CD4-positive, alpha-beta T cell (primary cell): ENCODE results near the gene SLC35C1. TPM values are rescaled to one million over a fixed set of nuclear protein-coding genes. Genes with fewer than 3 reads are reported as not detected.

Experiments
- ATAC-seq: fragments of 200-7000 bp; cut with Tn5 transposase; one replicate; pipeline ENCODE4 v1.10.0; 2022; ENCODE audit warnings: mild to moderate bottlenecking; ENCODE audit not compliant: poor library complexity
- CTCF ChIA-PET: fragments of 350-600 bp; sonication (Branson Sonifier 250); formaldehyde crosslinking; loops from one replicate; lab custom pipeline; 2021; ENCODE audit warnings: antibody characterized with exemption, inconsistent platforms; lab: Charles Lee
- POLR2A ChIA-PET: fragments of 350-600 bp; sonication (Branson Sonifier 250); formaldehyde crosslinking; loops from one replicate; lab custom pipeline; 2021; ENCODE audit warnings: antibody characterized with exemption, inconsistent platforms; lab: Charles Lee
- DNase-seq, 14 experiments: peaks; one replicate each; pipeline ENCODE4 v3.0.0-alpha.2; 2013 to 2020; ENCODE audit warnings: mixed read lengths in 2 of 14
- H3K27ac ChIP-seq, 2 donors: one replicate each; pipeline versions ENCODE4 v1.5.1 to v1.7.0; 2013; ENCODE audit warnings: low read length in 2 of 2, low read depth in 1 of 2, mild to moderate bottlenecking in 1 of 2
- H3K27me3 ChIP-seq, 2 experiments: 1 replicate in 1 of 2; 2 replicates in 1 of 2; pipeline versions ENCODE4 v1.6.1 to v1.7.0; 2013; ENCODE audit warnings: low read length in 2 of 2, control low read depth in 1 of 2, mild to moderate bottlenecking in 1 of 2, moderate library complexity in 1 of 2; ENCODE audit not compliant: insufficient read depth in 2 of 2, control insufficient read depth in 1 of 2
- H3K36me3 ChIP-seq: one replicate; pipeline ENCODE4 v1.6.1; 2013; ENCODE audit warnings: low read length, control low read depth; ENCODE audit not compliant: insufficient read depth
- H3K4me1 ChIP-seq: one replicate; pipeline ENCODE4 v1.6.1; 2013; ENCODE audit warnings: low read length, control low read depth; ENCODE audit not compliant: insufficient read depth
- H3K4me3 ChIP-seq: one replicate; pipeline ENCODE4 v1.5.1; 2013; ENCODE audit warnings: mild to moderate bottlenecking, low read length, moderate library complexity
- H3K9me3 ChIP-seq, 2 experiments: 1 replicate in 1 of 2; 2 replicates in 1 of 2; pipeline versions ENCODE4 v1.6.1 to v1.7.0; 2013; ENCODE audit warnings: low read length in 2 of 2, mild to moderate bottlenecking in 2 of 2, control low read depth in 1 of 2, moderate library complexity in 1 of 2; ENCODE audit not compliant: control insufficient read depth in 1 of 2, insufficient read depth in 1 of 2
- H3K27ac Mint-ChIP-seq: one replicate; pipeline ENCODE4 v1.8.0; 2020; ENCODE audit warnings: mixed read lengths
- H3K27me3 Mint-ChIP-seq: one replicate; pipeline ENCODE4 v1.8.0; 2021; ENCODE audit warnings: mixed read lengths
- H3K36me3 Mint-ChIP-seq: one replicate; pipeline ENCODE4 v1.8.0; 2021; ENCODE audit warnings: low read depth, mixed read lengths
- H3K4me1 Mint-ChIP-seq: one replicate; pipeline ENCODE4 v1.8.0; 2021; ENCODE audit warnings: low read depth, mixed read lengths
- H3K4me3 Mint-ChIP-seq: one replicate; pipeline ENCODE4 v1.8.0; 2020; ENCODE audit warnings: mild to moderate bottlenecking, mixed read lengths
- H3K9me3 Mint-ChIP-seq: one replicate; pipeline ENCODE4 v1.8.0; 2020; ENCODE audit warnings: mixed read lengths
- CTCF ChIP-seq: fragments of 200-600 bp; IDR thresholded peaks from one replicate; pipeline ENCODE4 v1.8.0; 2022; ENCODE audit warnings: antibody characterized with exemption, mild to moderate bottlenecking
- intact Hi-C, 2 experiments: fragments of 100-400 bp; cut with DNase I in 1 of 2; cut with micrococcal nuclease in 1 of 2; formaldehyde crosslinking; loops; one replicate each; pipeline versions ENCODE4 v1.15.1 to v1.9.0; 2023 to 2025; cut with DNase I, micrococcal nuclease
- total RNA-seq, 174 experiments: library from RNA in 2 of 174; stranded (reverse) in 2 of 174; gene quantifications; one replicate each; pipeline ENCODE4 v1.2.3 and lab custom pipeline; 2021 to 2026

The SLC35C1 gene
- total RNA-seq, 2 experiments from 2014 or later, result 4.4 to 4.9 TPM

- H3K36me3 Mint-ChIP-seq, result no peaks in the 10 kb centered on the region
- no peak for DNase-seq
- H3K27ac ChIP-seq, result no peak overlapping the region
- no peak overlapping the region for H3K4me3 Mint-ChIP-seq
- H3K9me3 Mint-ChIP-seq, result no peaks in the 10 kb centered on the region
- peaks cover 29% of the 10 kb centered on the region for H3K4me1 ChIP-seq
- no peak overlapping the region for H3K27ac Mint-ChIP-seq
- ChIA-PET CTCF (no interaction called here), POLR2A (no interaction called here)
- H3K4me1 Mint-ChIP-seq, result peaks cover 26% of the 10 kb centered on the region
- no peak overlapping the region for H3K4me3 ChIP-seq
- H3K9me3 ChIP-seq, result no peaks in the 10 kb centered on the region
- H3K27me3 ChIP-seq, result no peaks in the 10 kb centered on the region
- no peak for ATAC-seq
- intact Hi-C loops, result loop anchor here (5.0 kb wide), 2 partner anchors 233 to 432 kb away; no protein-coding TSS in a partner anchor
- H3K36me3 ChIP-seq, result no peaks in the 10 kb centered on the region
- no peaks in the 10 kb centered on the region for H3K27me3 Mint-ChIP-seq
- no peak for TF ChIP-seq CTCF
These were observed 30.2 kb upstream of the SLC35C1 start for GRCh38 chr11:45774786-45775185.

GRCh38 chr11:45777127-45777969, 27.6 kb upstream of the SLC35C1 start:
- H3K4me3 ChIP-seq, result no peak overlapping the region
- CTCF ChIA-PET, result no interaction called here
- no peaks in the 10 kb centered on the region for H3K27me3 ChIP-seq
- no peaks in the 10 kb centered on the region for H3K9me3 ChIP-seq
- H3K36me3 Mint-ChIP-seq, result no peaks in the 10 kb centered on the region
- POLR2A ChIA-PET, result no interaction called here
- no peak overlapping the region for H3K27ac Mint-ChIP-seq
- peaks cover 13% of the 10 kb centered on the region for H3K27me3 Mint-ChIP-seq
- H3K9me3 Mint-ChIP-seq, result no peaks in the 10 kb centered on the region
- no peak overlapping the region for H3K4me3 Mint-ChIP-seq
- H3K27ac ChIP-seq, result no peak overlapping the region
- DNase-seq (no peak), ATAC-seq (no peak)
- H3K4me1 ChIP-seq, result peaks cover 13% of the 10 kb centered on the region
- intact Hi-C loops, result no loop called here
- TF ChIP-seq CTCF, result no peak
- peaks cover 11% of the 10 kb centered on the region for H3K4me1 Mint-ChIP-seq
- no peaks in the 10 kb centered on the region for H3K36me3 ChIP-seq

- Mint-ChIP-seq H3K4me3 (no peak overlapping the region), H3K27me3 (peaks cover 14% of the 10 kb centered on the region), H3K9me3 (no peaks in the 10 kb centered on the region), H3K36me3 (no peaks in the 10 kb centered on the region), H3K4me1 (peaks cover 1% of the 10 kb centered on the region), H3K27ac (no peak overlapping the region)
- H3K4me1 ChIP-seq, result peaks cover 4% of the 10 kb centered on the region
- ChIA-PET POLR2A (no interaction called here), CTCF (no interaction called here)
- H3K27ac ChIP-seq, result no peak overlapping the region
- H3K36me3 ChIP-seq, result no peaks in the 10 kb centered on the region
- no peaks in the 10 kb centered on the region for H3K27me3 ChIP-seq
- DNase-seq (no peak), ATAC-seq (no peak)
- no peak for TF ChIP-seq CTCF
- intact Hi-C loops, result no loop called here
- no peak overlapping the region for H3K4me3 ChIP-seq
- no peaks in the 10 kb centered on the region for H3K9me3 ChIP-seq
These were observed 26.6 kb upstream of the SLC35C1 start for GRCh38 chr11:45778341-45778740.
